Activated CD4-positive, alpha-beta T cell treated with anti-CD3 and anti-CD28 coated beads, Interleukin-2, Interleukin-4, amounts not matched to agents 100 ng/mL and 50 ng/mL, durations not matched to agents 16 hours and 8 hours (primary cell): ENCODE measurements around the gene GATAD2B.
"Not testable (repeated sequence)": the region's sequence is repeated elsewhere in the genome, so short reads cannot be mapped to it uniquely, and the experiment has no call there.

Experiments used
- DNase-seq: peaks from one replicate; pipeline ENCODE4 v3.0.0-alpha.2; 2020; ENCODE audit warnings: low spot score

The GATAD2B gene

DNA sequence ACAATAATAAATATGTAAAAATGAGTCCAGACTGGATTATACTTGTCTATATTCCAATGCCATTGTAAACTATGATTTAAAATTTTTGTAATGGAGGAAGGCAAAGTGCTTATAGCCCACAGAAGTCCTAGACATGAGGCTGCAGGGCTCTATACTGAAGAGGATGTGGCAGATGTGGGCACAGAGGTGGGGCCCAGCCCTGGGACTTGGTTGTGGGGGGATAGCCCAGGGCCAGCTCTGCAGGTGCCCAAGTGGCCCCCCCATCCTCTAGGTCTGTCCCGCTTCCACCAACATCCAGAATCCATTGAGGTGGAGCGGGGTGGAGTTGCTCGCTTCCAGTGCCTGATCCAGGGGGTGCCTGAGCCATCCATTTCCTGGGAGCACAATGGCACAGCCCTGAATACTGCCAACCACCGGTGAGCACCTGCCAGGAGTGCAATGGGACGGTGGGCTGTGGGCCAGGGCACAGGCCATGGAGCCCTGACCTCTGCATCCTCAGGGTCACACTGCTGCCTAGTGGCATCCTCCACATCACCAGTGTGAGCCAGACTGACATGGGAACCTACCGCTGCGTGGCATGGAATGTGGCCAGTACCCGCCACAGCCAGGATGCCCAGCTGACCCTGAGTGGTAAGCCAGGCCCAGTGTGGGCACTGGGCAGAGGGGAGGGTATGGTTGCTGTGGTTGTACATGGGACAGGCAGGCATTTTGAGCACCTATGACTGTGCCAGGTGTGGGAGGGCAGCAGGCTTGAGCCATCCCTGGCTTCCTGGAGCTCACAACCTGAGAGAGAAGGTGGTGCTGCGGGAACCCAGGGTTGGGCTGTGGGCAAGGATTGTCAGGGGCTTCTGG lies 126.6 kb downstream of the GATAD2B start:
- no peak for DNase-seq

DNA sequence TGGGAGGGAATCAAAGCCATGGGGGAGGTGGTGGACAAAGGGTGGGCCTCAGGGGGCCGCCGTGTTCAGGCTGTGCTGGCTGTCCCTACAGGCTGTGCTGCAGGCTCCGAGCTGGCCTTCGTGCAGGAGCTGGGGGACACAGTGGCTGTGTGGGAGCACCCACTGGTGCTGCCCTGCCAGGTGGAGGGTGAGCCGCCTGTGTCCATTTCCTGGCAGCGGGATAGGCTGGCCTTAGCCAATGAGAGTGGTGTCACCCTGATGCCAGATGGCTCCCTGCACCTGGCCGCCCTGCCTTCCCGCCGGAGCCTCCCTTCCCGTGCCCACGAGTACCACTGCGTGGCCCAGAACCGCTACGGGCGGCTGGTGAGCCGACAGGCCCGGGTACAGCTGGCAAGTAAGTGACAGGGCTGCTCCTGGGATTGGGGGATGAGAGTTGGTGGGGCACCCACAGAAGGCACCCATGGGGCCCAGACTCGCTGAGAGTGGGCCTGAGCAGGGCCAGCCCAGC lies 127.4 kb downstream of the GATAD2B start:
- DNase-seq = no peak

DNA sequence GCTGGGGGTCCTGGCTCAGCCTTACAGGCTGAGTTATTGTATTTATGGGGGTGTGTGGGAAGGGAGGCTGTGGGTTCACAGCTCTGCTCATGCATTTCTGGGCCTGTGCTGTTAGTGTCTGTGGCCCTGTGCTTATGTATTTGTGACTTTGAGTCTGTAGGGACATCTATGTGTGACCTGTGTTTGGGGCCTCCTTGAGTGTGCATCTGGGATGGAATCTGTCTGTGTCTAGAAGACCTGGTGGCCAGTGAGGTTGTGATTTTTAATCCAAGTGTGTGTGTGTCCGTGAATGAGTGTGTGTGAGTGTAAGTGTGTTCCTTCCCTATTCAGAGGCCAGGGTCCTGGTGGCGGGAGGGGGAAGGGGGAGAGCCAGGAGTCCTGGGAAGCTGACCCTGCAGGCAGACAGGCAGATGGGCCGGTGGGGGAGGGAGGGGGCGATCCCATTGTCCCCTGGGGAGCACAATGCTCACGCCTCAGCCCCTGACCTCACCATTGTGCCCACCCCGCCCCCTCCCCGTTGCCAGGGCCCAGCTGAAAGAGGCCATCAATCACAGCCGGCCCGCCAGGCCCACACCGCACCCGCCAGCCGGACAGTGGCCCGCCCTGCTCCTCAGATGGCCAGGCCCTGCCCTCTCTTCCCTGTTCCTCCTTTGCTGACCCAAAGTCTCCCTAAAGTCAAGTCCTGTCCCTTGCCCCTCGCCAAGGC lies 128.0 kb downstream of the GATAD2B start:
- DNase-seq = no peak

DNA sequence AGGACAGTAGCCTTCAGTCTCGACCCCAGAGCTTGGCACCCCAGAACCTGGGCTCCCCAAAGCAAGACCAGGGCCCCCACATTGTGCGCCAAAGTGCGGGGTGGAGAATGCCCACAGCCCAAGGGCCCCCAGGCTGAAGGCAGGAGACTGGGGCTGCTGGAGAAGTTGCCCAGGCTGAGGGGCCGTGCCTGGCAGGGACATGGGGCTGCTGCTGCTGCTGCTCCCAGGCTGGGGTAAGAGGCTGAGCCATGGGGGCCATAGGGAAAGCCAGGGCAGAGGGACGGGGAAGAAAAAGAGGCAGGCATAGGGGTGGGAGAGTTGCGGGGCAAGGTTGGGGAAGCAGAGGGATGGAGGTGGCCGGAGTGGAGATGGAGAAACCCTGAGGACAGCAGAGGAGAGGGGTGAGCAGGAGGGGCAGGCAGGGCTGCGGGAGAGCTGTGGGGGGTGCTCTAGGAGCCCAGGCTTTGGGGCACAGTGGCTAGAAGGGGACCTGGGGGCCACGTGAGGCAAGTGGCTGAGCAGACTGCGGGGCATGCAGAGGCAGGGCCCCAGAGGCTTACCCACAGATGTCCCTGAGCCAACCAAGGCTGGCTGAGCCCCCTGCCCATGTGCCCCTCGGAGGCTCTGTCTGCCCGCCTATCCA lies 128.7 kb downstream of the GATAD2B start:
- no peak for DNase-seq

DNA sequence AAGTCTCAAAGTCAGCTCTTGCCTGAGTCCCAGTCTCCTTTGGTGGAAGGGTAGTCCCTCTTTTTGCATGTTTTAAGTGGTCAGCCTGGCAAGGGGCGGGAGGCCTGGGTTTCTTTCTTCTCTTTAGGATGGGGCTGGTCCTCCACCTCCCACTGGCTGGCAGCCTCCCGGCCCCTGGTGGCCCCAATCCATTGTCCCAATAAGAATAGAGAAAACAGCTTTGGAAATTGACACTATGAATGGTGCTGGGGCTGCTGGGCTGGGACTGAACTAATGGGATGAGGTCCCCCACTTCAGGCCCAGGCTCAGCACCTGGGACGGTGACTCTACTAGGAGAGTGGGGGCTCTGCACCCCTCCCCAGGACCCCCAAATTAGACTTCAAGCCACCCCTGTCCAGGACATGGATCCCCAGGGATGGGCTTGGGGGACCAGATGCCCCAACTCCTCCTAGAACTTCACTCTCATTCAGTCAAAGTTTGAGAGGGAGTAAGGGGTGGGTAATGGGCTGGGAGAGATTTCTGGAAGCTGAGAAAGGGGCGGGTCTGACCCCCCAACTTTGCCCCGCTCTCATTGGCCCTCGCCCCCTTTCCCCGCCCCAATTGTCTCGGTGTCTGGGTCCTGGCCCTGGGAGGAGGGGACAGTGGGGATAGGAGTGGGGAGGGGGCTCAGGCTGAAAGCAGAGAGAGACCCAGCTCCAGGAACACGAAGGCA lies 129.4 kb downstream of the GATAD2B start:
- no peak for DNase-seq

DNA sequence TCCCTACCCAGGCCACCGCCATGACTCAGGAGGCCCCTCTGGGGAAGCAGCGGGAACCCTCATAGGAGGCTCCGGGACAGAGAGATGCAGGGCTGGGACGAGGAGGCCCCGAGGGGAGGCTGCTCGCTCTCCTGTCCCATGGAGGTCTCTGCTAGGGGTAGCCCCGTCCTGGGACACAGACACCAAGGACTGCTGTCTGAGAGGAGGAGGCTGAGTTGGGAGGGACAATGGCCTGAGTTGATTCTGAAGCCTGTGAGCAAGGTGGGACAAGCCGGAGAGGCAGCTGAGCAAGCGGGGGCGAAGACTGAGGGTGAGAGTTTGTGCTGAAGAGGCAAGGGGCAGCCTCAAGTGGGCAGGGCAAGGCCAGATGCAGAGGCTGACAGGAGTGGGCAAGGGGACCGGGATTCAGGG lies 130.1 kb downstream of the GATAD2B start:
- no peak for DNase-seq

DNA sequence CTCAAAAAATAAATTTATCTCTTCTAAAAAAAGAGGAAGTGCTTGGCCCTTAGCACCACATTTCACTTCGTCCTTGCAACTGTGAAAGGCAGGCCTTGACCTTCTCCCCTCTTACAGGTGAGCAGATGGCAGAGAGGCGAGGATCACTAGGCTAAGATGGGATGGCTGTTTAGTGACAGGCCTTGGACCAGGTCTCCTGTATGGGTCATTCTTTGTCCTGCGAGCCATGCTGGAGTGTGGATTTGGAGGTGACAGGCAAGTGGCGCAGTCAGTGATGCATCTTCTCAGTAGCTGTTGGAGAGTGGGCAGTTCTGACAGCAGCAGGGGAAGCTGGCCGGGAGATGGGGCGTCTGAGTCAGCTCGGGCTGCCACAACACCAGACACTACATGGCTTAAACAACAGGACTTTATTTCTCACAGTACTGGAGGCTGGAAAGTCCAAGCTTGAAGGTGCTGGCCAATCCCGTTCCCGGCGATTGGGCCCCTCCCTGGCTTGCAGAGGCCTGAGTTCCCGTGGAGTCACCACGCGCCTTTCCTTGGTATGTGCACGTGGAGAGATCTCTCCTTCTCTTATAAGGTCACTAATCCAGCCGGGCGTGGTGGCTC lies 131.0 kb downstream of the GATAD2B start:
- DNase-seq = no peak

DNA sequence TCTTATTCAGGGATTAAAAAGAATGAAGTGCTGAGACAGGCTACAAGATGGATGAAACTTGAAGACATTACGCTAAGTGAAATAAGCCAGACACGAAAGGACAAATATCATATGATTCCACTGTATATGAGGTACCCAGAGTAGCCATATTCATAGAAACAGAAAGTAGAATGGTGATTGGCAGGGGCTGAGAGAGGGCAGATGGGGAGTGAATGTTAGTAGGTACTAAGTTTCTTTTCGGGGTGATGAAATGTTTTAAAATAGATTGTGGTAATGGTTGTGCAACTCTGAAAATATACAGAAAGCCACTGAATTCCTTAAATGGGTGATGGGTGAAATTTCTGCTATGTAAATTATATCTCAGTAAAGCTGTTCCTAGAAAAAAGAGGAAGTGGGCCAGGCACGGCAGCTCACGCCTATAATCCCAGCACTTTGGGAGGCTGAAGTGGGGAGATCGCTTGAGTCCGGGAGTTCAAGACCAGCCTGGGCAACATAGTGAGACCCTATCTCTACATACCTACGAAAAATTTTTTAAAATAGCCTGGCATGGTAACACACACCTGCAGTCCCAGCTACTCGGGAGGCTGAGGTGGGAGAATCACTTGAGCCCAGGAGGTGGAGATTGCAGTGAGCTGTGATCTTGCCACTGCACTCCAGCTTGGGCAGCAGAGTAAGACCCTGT lies 131.7 kb downstream of the GATAD2B start:
- DNase-seq = peak; percentile 68

DNA sequence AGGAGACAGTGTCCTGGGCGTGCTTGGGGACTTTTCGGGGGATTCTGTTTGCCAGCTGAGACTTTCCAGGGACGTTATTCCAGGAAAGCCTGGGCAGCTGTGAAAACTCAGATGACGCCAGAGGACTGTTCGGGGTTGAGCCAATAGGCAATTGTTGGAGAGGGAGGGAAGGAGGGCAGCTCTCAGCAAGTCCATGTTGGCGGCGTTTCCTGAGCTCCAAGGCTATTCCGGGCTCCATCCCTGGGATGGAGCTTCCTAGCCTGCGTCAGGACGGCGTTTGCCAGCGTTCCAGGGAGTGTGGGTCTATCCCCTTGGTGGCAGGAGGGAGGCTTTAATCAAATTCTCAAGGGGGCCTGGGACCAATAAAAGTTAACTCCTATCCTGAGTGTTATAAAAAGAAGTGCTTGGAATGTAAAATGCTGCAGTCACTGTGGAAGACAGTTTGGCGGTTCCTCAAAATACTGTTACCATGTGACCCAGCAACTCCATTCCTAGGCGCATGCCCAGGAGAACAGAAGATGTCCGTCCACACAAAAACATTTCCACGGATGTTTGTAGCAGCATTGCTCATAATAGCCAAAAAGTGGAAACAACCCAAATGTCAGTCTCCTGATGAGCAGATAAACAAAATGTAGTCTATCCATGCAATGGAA lies 132.3 kb downstream of the GATAD2B start:
- DNase-seq = no peak

DNA sequence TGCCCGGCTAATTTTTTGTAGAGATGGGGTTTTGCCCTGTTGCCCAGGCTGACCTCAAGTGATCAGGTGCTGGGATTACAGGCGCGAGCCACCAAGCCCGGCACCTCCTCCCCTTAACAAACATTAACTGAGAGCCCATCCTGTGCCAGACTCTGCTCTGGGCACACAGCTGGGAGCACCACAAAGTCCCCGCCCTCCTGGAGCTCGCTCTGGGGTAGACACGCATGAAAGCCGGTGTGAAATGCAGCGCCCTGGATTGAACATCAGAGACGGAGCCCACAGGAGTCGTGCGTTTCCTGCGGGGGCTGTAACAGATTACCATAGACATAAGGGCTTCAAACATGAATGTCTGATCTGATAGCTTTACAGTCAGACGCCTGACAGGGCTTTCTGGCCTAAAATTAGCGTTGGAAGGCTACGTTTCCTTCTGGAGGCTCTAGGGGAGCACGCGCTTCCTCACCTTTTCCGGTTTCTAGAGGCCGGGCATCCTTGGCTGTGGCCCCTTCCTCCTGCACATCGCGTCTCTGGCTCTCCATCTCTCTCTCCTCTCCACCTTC lies 133.2 kb downstream of the GATAD2B start:
- no peak for DNase-seq

DNA sequence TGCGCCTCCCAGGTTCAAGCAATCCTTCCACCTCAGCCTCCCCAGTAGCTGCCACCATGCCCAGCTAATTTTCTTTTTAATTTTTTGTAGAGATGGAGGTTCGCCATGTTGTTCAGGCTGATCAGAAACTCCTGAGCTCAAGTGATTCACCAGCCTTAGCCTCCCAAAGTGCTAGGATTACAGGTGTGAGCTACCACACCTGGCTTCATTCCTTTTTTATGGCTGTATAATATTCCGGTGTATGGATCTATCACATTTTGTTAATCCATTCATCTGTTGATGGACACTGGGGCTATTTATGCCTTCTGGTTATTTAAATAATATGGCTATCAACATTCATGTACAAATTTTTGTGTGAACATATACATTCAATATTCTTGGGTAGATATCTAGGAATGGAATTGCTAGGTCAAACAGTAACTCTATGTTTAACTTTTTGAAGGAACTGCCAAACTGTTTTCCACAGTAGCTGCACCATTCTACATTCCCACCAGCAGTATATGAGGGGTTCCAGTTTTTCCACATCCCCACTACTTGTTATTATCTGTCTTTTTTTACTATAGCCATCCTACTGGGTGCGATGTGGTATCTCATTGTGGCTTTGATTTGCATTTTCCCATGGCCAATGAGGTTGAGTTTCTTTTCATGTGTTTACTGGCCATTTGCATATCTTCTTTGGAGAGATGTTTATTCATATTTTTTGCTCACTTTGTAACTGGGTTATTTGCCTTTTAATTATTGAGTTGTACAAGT lies 136.6 kb downstream of the GATAD2B start:
- no peak for DNase-seq

DNA sequence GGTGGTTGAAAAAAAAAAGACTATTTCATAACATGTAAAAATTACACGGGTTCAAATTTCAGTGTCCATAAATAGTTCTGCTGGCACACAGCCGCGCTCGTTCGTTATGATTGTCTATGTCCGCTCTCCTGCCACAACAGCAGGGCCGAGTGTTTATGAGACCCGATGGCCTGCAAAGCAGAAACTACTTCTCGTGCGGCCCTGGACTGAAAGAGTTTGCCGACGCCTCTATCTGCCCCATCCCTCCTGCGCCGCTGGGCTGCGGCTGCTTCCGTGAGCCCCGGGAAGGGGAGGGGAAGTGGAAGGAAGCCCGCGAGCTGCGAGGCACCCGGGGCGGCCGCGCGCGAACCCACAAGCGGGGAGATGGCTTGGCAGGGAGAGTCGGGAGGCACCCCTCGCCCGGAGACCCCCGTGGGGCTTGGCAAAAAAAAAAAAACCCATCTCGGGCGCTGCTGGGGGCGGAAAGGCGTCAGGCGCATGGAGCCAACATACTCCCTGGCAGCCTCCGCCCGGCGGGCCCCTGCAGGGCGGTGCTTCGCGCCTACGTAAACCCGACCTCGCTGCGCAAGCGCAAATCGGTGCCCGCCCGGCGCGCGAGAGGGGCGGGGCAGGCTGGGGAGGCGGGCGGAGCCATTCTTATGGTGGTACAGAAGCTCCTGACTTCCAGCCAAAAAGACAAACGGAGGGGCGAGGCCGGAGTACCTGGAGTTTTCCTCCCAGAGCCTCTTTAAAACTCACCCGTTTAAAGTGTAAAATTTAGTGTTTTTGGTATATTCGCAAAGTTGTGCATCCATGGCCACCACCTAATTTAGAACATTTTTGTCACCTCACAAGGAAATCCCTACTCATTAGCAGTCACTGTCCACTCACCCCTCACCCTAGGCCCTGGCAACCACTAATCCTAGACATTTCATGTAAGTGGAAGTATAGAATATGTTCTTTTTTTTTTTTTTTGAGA lies 139.3 kb downstream of the GATAD2B start:
- DNase-seq = peak; percentile 92

DNA sequence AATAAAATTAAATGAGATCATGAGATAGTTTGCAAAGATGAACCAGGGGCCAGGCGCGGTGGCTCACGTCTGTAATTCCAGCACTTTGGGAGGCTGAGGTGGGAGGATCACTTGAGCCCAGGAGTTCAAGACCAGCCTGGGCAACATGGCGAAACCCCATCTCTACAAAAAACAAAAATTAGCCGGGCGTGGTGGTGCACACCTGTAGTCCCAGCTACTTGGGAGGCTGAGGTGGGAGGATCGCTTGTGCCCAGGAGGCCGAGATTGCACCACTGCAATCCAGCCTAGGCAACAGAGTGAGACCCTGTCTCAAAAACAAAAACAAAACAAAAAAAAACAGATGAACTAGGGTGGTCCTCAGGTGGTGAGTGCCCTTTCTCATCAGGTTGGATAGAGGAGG lies 140.1 kb downstream of the GATAD2B start:
- DNase-seq = not testable (repeated sequence)

DNA sequence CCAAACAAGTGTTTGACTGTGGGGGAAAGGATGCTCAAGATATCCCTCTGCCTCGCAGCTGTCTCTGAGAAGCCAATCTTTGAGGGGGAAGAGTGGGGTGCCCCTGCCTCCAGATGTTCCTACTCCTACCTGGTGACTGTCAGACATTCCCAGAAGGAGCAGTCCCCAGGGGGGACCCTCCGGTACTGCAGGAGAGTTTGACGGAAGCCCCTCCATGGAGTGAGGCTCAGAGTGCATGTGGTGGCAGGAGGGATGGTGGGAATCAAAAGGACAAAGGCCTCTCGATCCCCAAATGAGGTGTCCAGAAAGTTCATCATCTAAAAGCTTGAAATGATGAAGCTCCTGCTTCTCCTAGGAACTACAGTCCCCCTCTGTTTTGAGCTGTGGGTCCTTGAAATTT lies 142.2 kb downstream of the GATAD2B start:
- no peak for DNase-seq

DNA sequence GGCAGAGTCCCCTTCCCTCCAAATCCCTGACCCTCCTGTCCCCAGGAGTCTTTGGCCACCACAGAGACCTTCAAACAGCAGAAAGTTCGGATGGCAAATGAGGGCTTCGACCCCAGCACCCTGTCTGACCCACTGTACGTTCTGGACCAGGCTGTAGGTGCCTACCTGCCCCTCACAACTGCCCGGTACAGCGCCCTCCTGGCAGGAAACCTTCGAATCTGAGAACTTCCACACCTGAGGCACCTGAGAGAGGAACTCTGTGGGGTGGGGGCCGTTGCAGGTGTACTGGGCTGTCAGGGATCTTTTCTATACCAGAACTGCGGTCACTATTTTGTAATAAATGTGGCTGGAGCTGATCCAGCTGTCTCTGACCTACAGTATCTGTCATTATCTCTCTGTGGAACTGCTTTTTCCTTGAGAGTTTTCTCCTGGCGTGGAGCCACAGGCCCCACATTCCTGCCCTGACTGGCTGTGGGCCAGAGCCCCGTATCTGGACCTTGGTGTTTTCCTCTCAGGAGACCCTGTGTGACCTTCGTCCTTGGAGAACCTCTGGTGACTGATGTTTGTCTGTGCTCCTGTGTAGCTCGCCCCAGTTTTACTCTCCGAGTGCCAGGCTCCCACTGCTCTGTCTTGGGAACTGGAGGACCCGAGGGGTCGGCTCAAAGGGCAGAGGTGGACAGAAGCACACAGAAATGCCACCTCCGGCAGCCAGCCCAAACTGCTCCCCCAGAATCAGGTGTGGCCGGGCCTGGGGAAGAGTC lies 142.8 kb downstream of the GATAD2B start:
- no peak for DNase-seq

DNA sequence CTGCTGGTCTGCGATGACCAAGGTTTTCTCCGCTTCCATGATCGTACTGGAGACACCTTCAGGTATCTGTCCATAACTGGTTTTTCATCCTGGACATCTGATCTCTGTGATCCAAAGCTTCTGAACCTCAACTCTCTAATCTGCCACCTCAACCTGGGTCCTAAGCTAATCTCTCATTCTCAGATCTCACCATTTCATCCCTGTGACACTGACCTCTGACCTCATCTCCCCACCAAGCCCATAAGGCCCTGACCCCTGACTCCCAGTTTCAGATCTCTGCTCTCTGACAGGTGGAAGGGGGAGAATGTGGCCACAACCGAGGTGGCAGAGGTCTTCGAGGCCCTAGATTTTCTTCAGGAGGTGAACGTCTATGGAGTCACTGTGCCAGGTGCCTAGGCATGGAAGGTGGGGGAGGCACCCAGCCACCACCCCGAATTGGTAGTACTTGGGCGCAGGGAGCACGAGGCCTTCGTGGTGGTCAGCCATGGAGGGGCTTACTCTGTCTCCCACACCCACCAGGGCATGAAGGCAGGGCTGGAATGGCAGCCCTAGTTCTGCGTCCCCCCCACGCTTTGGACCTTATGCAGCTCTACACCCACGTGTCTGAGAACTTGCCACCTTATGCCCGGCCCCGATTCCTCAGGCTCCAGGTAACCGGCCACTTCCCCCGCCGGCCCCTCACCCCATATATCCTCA lies 143.8 kb downstream of the GATAD2B start:
- no peak for DNase-seq
